ENCODE results near the gene IFT57.

The IFT57 gene

GRCh38 chr3:108178676-108179075 lies 43.5 kb downstream of the IFT57 start:
- peak; percentile 25 for DNase-seq (ENCODE audit: low read depth, low spot score)
- no peak overlapping the region for H3K4me3 ChIP-seq (ENCODE audit: low read depth, low read length)
- no peak for TF ChIP-seq CTCF (IDR thresholded peaks at IDR 0.05; ENCODE audit: low read depth, low read length)
- in situ Hi-C loops (cut with HindIII; ENCODE audit: low sequenced_read_pairs) = no loop called here

GRCh38 chr3:108177536-108177935 lies 44.7 kb downstream of the IFT57 start:
- no peak for TF ChIP-seq CTCF (IDR thresholded peaks at IDR 0.05; ENCODE audit: low read depth, low read length)
- H3K4me3 ChIP-seq (ENCODE audit: low read depth, low read length) = no peak overlapping the region
- in situ Hi-C loops (cut with HindIII; ENCODE audit: low sequenced_read_pairs) = no loop called here
- no peak for DNase-seq (ENCODE audit: low read depth, low spot score)

GRCh38 chr3:108175352-108175751 lies 46.9 kb downstream of the IFT57 start:
- DNase-seq (ENCODE audit: low read depth, low spot score) = peak; percentile 28
- in situ Hi-C loops (cut with HindIII; ENCODE audit: low sequenced_read_pairs) = no loop called here
- TF ChIP-seq CTCF (IDR thresholded peaks at IDR 0.05; ENCODE audit: low read depth, low read length) = no peak
- H3K4me3 ChIP-seq (ENCODE audit: low read depth, low read length) = no peak overlapping the region

GRCh38 chr3:108171106-108171505 lies 51.1 kb downstream of the IFT57 start:
- no peak for DNase-seq (ENCODE audit: low read depth, low spot score)
- no peak for TF ChIP-seq CTCF (IDR thresholded peaks at IDR 0.05; ENCODE audit: low read depth, low read length)
- in situ Hi-C loops (cut with HindIII; ENCODE audit: low sequenced_read_pairs) = no loop called here
- no peak overlapping the region for H3K4me3 ChIP-seq (ENCODE audit: low read depth, low read length)

- TF ChIP-seq CTCF (IDR thresholded peaks at IDR 0.05; ENCODE audit: low read depth, low read length) = no peak
- in situ Hi-C loops (cut with HindIII; ENCODE audit: low sequenced_read_pairs) = no loop called here
- no peak for DNase-seq (ENCODE audit: low read depth, low spot score)
- H3K4me3 ChIP-seq (ENCODE audit: low read depth, low read length) = no peak overlapping the region
These were observed 57.8 kb downstream of the IFT57 start for GRCh38 chr3:108164391-108164790.

- no peak for TF ChIP-seq CTCF (IDR thresholded peaks at IDR 0.05; ENCODE audit: low read depth, low read length)
- peak; percentile 46 for DNase-seq (ENCODE audit: low read depth, low spot score)
- no peak overlapping the region for H3K4me3 ChIP-seq (ENCODE audit: low read depth, low read length)
- in situ Hi-C loops (cut with HindIII; ENCODE audit: low sequenced_read_pairs) = no loop called here
These were observed 62.4 kb downstream of the IFT57 start for GRCh38 chr3:108159865-108160264.

GRCh38 chr3:108159105-108159504 lies 63.1 kb downstream of the IFT57 start:
- no peak for DNase-seq (ENCODE audit: low read depth, low spot score)
- in situ Hi-C loops (cut with HindIII; ENCODE audit: low sequenced_read_pairs) = no loop called here
- TF ChIP-seq CTCF (IDR thresholded peaks at IDR 0.05; ENCODE audit: low read depth, low read length) = no peak
- no peak overlapping the region for H3K4me3 ChIP-seq (ENCODE audit: low read depth, low read length)
